K562 (cell line): ENCODE measurements around the gene IGFBP4.

Source experiments
- CBFB ChIP-seq: sonication (generic); formaldehyde crosslinking; IDR thresholded peaks from 2 replicates; pipeline ENCODE4 v1.4.0; 2020; ENCODE audit warnings: mild to moderate bottlenecking, missing genetic modification reagents
- CREM ChIP-seq: IDR thresholded peaks from 2 replicates; pipeline ENCODE4 v1.6.1; 2014; ENCODE audit warnings: antibody characterized with exemption, low read depth
- EGR1 ChIP-seq: fragments of 450-650 bp; conservative IDR thresholded peaks from 2 replicates; pipeline ENCODE4 v1.6.1; 2017; ENCODE audit warnings: mild to moderate bottlenecking
- FOXJ3 ChIP-seq: sonication (generic); formaldehyde crosslinking; IDR thresholded peaks from 2 replicates; pipeline ENCODE4 v1.4.0; 2020; ENCODE audit warnings: mild to moderate bottlenecking, missing genetic modification reagents
- GATAD2B ChIP-seq: fragments of 450-650 bp; IDR thresholded peaks from 2 replicates; pipeline ENCODE4 v1.6.1; 2017; ENCODE audit warnings: mild to moderate bottlenecking, borderline replicate concordance
- MBD2 ChIP-seq: sonication (generic); IDR thresholded peaks from 2 replicates; pipeline ENCODE4 v1.6.1; 2016; ENCODE audit warnings: low read depth, borderline replicate concordance
- NBN ChIP-seq: fragments of 450-650 bp; IDR thresholded peaks from 2 replicates; pipeline ENCODE4 v1.6.1; 2016; ENCODE audit warnings: low read depth, mild to moderate bottlenecking
- POLR2A ChIP-seq: fragments of 450-650 bp; conservative IDR thresholded peaks from 2 replicates; pipeline ENCODE4 v1.6.1; 2016
- SETDB1 ChIP-seq: IDR thresholded peaks from one replicate; pipeline ENCODE4 v1.6.1; 2012; ENCODE audit warnings: low read length, control low read depth, inconsistent platforms
- SMAD4 ChIP-seq: fragments of 250-450 bp; sonication (Bioruptor Pico); conservative IDR thresholded peaks from 2 replicates; pipeline ENCODE4 v1.8.0; 2021; ENCODE audit warnings: inconsistent platforms, mild to moderate bottlenecking, moderate library complexity
- SNRNP70 ChIP-seq: fragments of 200-400 bp; formaldehyde crosslinking; optimal IDR thresholded peaks from 2 replicates; pipeline ENCODE3; 2017; ENCODE audit warnings: low read depth, low read length
- STAG1 ChIP-seq: sonication (generic); formaldehyde crosslinking; IDR thresholded peaks from 2 replicates; pipeline ENCODE4 v1.5.0; 2020; ENCODE audit warnings: missing genetic modification reagents, borderline replicate concordance
- TF ChIP-seq, protein P1 (sequence below), 3 experiments: IDR thresholded peaks in 2 of 3; conservative IDR thresholded peaks in 1 of 3; 2 replicates each; pipeline ENCODE4 v1.5.1; 2011 to 2012; ENCODE audit warnings: low read length in 3 of 3, mild to moderate bottlenecking in 3 of 3, control low read depth in 2 of 3, improper control_type of control experiment in 1 of 3, inconsistent platforms in 1 of 3, low read depth in 1 of 3, mixed read lengths in 1 of 3, moderate library complexity in 1 of 3; ENCODE audit not compliant: insufficient read depth in 2 of 3
- TF ChIP-seq, protein P2 (sequence below): sonication (generic); formaldehyde crosslinking; IDR thresholded peaks from 2 replicates; pipeline ENCODE4 v1.8.0; 2022; ENCODE audit warnings: missing genetic modification reagents, mild to moderate bottlenecking, borderline replicate concordance

DNA sequence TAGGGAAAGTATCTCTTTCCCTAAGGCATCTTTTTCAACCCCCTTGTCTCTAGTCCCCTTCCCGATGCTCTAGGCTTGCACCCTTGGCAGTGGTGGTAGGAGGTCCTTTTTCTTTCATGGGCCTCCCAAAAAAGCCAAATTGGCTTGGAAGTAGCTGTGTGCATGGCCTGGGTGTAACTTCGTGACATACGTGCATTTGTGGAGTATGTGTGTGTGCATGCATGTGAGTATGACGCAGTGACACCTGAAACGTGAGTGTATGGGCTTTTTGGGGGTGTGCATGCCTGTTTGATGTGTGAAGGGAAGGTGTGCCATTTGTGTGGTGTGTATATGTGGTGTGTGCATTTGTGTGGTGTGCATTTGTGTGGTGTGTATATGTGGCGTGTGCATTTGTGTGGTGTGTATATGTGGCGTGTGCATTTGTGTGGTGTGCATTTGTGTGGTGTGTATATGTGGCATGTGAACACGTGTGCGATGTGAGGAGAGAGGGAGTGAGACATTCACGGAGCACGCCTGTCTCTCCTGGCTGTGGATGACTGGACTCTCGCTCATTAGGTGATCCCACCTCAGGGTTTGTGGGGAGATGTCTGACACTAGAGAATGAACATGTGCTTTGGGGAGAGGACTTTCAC, 15.7 kb downstream of the IGFBP4 start:
- TF ChIP-seq SNRNP70 (no peak), GATAD2B (no peak), POLR2A (peak; percentile 26; the same call in 1 of the 2 replicates), FOXJ3 (no peak), SMAD4 (no peak), CREM (no peak), CBFB (CRISPR knock-in tag) (no peak), STAG1 (CRISPR knock-in tag) (no peak), EGR1 (no peak), NBN (no peak), SETDB1 (no peak), MBD2 (no peak)
- TF ChIP-seq, protein P1, sequence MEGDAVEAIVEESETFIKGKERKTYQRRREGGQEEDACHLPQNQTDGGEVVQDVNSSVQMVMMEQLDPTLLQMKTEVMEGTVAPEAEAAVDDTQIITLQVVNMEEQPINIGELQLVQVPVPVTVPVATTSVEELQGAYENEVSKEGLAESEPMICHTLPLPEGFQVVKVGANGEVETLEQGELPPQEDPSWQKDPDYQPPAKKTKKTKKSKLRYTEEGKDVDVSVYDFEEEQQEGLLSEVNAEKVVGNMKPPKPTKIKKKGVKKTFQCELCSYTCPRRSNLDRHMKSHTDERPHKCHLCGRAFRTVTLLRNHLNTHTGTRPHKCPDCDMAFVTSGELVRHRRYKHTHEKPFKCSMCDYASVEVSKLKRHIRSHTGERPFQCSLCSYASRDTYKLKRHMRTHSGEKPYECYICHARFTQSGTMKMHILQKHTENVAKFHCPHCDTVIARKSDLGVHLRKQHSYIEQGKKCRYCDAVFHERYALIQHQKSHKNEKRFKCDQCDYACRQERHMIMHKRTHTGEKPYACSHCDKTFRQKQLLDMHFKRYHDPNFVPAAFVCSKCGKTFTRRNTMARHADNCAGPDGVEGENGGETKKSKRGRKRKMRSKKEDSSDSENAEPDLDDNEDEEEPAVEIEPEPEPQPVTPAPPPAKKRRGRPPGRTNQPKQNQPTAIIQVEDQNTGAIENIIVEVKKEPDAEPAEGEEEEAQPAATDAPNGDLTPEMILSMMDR (IDR thresholded peaks at IDR 0.05 in 2 of 3, conservative IDR thresholded peaks at IDR 0.05 in 1 of 3; ENCODE audit: insufficient read depth in 2 of 3, low read depth in 1 of 3, low read length in 3 of 3): no peak
- TF ChIP-seq, protein P2, sequence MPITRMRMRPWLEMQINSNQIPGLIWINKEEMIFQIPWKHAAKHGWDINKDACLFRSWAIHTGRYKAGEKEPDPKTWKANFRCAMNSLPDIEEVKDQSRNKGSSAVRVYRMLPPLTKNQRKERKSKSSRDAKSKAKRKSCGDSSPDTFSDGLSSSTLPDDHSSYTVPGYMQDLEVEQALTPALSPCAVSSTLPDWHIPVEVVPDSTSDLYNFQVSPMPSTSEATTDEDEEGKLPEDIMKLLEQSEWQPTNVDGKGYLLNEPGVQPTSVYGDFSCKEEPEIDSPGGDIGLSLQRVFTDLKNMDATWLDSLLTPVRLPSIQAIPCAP (CRISPR knock-in tag): no peak
